PC-9 (cell line): ENCODE data around the gene NR4A1.

Experiments used
- EZH2 ChIP-seq: fragments of 200-600 bp; sonication (generic); IDR thresholded peaks from 2 replicates; pipeline ENCODE4 v1.8.0; 2017; ENCODE audit warnings: antibody characterized with exemption, low read depth
- TF ChIP-seq, protein P1 (sequence below): fragments of 200-600 bp; sonication (generic); conservative IDR thresholded peaks from 2 replicates; pipeline ENCODE4 v1.6.1; 2017; ENCODE audit warnings: mixed run types, antibody characterized with exemption, mild to moderate bottlenecking, moderate library complexity

GRCh38 chr12:52090291-52090690 lies 39.0 kb downstream of the NR4A1 start:
- TF ChIP-seq, protein P1, sequence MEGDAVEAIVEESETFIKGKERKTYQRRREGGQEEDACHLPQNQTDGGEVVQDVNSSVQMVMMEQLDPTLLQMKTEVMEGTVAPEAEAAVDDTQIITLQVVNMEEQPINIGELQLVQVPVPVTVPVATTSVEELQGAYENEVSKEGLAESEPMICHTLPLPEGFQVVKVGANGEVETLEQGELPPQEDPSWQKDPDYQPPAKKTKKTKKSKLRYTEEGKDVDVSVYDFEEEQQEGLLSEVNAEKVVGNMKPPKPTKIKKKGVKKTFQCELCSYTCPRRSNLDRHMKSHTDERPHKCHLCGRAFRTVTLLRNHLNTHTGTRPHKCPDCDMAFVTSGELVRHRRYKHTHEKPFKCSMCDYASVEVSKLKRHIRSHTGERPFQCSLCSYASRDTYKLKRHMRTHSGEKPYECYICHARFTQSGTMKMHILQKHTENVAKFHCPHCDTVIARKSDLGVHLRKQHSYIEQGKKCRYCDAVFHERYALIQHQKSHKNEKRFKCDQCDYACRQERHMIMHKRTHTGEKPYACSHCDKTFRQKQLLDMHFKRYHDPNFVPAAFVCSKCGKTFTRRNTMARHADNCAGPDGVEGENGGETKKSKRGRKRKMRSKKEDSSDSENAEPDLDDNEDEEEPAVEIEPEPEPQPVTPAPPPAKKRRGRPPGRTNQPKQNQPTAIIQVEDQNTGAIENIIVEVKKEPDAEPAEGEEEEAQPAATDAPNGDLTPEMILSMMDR: no peak
- TF ChIP-seq EZH2: no peak
